ENCODE data around the gene IQSEC1.

IQSEC1 gene

DNA sequence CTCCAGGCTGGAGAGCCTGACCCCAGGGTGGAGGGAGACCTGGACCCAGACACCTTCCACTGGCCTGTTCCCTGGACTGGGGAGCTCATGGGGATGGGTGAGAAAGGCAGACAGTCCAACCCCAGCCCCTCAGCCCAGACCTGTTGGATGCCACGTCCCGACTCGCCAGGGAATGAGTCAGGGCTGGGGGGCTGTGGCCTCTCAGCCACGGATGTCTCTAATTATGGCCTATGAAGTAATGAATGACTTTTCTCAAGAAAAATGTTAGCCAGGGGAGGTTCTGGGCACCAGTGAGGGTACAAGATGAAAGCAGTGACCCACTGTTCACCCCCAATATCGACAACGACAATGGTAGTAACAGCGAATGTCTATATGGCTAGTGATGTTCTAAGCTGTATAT is 124.9 kb downstream of the IQSEC1 start:
- DNase-seq (ENCODE audit: low spot score): no peak
- H3K27ac ChIP-seq: peak overlapping the region; percentile 66 to 76
- TF ChIP-seq, protein P1, sequence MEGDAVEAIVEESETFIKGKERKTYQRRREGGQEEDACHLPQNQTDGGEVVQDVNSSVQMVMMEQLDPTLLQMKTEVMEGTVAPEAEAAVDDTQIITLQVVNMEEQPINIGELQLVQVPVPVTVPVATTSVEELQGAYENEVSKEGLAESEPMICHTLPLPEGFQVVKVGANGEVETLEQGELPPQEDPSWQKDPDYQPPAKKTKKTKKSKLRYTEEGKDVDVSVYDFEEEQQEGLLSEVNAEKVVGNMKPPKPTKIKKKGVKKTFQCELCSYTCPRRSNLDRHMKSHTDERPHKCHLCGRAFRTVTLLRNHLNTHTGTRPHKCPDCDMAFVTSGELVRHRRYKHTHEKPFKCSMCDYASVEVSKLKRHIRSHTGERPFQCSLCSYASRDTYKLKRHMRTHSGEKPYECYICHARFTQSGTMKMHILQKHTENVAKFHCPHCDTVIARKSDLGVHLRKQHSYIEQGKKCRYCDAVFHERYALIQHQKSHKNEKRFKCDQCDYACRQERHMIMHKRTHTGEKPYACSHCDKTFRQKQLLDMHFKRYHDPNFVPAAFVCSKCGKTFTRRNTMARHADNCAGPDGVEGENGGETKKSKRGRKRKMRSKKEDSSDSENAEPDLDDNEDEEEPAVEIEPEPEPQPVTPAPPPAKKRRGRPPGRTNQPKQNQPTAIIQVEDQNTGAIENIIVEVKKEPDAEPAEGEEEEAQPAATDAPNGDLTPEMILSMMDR (IDR thresholded peaks at IDR 0.05): no peak
- peak overlapping the region; percentile 11 for H3K4me3 ChIP-seq

DNA sequence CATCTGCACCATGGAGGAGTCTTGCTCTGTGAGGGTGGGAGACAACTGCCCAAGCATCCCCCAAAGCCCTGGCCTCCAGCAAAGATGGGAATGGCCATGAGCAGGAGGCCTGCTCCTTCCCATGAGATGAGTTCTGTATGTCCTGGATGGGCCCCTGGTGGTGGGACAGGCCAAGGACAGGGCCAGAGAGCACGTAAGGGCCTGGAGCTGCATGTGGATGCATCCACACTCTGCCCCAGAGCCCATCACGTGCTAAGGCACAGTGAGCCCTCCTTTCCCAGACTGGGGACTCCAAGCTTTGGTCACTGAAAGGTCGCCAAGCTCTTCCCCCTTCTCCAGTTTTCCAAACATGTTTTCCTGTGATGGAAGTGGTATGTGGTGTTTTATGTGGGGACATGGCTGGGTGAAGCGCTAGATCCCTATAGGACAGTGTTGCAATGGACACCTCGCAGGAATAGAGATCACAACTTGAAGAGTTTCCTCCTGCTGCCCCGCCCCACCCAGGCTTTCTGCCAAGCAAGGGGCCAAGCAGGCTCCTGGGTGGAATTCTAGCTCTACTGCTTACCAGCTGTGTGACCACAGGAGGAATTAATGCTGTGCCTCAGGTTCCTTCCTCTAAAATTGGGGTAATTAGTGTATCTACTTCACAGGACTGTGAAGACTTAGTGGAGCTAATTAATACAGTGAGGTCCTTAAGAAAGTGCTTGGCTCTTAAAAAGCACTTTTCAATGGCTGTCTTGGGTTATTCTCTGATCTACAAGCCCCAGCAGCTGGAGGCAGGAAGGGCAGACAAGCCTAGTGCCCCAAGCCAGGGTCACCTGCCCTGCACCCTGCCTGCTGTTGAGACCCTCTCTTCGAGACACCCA is 125.5 kb downstream of the IQSEC1 start:
- Histone ChIP-seq H3K27ac (peak overlapping the region; percentile 66 to 76), H3K4me3 (peak overlapping the region; percentile 11)
- DNase-seq (ENCODE audit: low spot score): no peak

DNA sequence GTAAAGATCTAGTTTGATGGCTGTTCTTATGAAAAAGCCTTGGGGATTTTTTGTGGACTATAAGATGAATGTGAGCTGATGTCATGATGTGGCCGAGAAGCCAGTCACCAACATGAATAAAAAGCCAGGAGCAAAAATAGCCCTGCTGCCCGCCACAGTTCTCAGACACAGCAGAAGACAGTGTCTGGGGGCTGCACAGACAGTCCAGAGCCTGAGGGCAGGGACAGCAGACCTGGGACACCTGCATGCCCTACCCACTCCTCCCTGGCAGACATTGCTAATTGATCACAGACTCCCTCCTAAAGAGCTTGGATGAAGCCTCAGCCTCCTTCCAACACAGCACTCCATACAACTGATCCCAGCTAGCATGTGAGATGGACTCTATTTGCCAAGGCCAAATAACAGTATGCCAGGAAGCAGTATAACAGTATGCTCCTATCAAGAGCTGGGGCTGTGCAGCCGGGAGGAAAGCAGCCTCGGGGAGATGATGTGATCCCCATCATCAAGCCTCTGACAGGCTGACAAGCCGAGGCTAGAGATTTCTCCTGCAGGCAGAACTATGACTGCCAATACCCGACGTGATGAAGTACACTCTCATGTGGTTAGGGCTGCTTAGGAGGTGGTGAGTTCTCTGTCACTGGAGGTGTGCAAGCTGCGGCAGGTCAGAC is 126.4 kb downstream of the IQSEC1 start:
- Histone ChIP-seq H3K27ac (peak overlapping the region; percentile 66 to 76), H3K4me3 (no peak overlapping the region)
- DNase-seq (ENCODE audit: low spot score): no peak
- TF ChIP-seq, protein P1 (IDR thresholded peaks at IDR 0.05): no peak

More for the DNA sequence above, 125.5 kb downstream of the IQSEC1 start:
- TF ChIP-seq, protein P1 (IDR thresholded peaks at IDR 0.05): no peak

DNA sequence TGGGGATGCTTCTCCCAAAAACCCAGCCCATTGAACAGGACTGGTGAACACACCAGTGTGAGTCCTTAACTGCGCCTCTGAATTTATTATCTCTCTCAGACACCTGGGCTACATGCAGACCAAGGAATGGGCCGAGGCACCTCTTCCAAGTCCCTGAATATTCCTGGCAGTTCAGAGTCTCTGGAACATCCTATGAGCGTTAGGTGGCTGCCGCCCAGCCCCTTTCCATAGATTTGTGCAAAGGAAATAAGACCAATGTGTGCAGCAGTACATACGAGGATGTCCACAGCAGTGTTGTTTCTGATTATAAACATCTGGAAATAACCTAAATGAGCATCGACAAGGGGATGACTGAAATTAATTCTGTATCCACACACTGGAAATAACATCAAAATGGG is 127.0 kb downstream of the IQSEC1 start:
- Histone ChIP-seq H3K27ac (peak overlapping the region; percentile 66 to 76), H3K4me3 (no peak overlapping the region)
- TF ChIP-seq, protein P1 (IDR thresholded peaks at IDR 0.05): no peak
- DNase-seq (ENCODE audit: low spot score): no peak

DNA sequence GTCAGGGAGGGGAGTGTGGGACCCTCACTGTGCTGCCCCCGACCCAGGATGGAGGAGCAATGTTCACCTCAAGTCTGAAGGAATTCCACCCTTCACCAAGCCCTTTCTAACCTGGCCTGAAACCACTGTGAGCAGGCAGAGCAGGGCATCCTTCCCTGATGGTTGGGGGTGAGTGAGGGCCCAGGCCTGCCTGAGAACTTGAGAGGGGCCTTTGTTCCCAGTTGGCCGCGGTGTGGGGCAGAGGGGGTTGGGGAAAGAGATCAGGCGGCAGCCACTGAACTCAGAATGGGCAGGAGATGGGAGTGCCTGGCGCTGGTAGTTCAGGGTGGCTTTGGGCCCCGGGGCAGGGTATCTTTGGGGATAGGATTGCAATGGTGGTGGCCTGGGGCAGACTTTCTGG is 128.4 kb downstream of the IQSEC1 start:
- peak overlapping the region; percentile 20 to 52 for H3K27ac ChIP-seq
- TF ChIP-seq, protein P1 (IDR thresholded peaks at IDR 0.05): no peak
- peak overlapping the region; percentile 2 for H3K4me3 ChIP-seq
- DNase-seq (ENCODE audit: low spot score): no peak

DNA sequence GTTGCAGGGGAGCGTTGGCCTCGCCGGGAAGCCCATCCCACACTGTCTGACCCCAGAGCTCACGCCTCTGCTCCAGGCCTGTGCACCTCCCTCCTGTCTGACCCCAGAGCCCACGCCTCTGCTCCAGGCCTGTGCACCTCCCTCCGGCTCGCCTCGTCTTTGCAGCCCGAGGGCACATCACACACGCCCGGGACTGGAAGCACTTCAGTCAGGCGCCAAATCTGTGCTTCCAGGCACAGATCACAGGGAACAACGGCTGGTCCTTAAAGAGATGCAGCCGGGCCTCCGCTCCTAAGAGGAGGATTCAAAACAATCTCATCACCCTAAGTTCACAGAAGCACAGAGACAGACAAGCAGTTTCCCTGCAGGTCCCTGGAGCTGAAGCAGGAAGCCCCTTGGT is 128.8 kb downstream of the IQSEC1 start:
- TF ChIP-seq, protein P1 (IDR thresholded peaks at IDR 0.05): no peak
- Histone ChIP-seq H3K27ac (peak overlapping the region; percentile 20 to 52), H3K4me3 (peak overlapping the region; percentile 2)
- DNase-seq (ENCODE audit: low spot score): no peak

Measured in coronary artery (tissue), 2 donors.